Measurements from ENCODE around the gene CCDC24. TPM values are rescaled to one million over a fixed set of nuclear protein-coding genes. Genes with fewer than 3 reads are reported as not detected.

The CCDC24 gene
- total RNA-seq, 1 donor from 2014 or later = 4.2 TPM

DNA sequence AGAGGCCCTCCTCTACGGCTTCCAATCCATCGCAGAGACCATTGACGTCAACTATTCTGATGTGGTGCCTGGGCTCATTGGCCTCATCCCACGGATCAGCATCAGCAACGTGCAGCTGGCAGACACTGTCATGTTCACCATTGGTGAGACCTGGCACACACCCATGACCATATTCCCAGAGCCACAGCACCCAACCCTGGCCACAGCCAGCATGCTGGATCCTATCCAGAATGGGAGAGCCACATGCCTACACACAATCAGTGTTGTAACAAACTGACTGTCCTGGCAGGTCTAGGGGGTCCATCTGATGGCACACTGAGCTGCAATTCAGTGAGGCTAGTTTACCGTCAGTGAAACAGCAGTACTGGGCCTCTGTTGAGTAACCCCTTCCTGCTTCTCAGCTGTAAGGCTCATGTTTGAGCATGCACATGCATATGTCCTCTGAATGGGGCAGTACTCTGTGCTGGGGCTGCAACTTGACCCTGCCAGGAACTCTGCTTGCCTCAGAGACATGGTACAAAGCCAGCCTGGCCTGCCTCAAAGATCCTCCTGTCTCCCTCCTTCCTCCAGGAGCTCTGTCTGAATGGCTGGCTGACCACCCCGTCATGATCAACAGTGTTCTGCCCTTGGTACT lies 33.9 kb upstream of the CCDC24 start:
- no peak for TF ChIP-seq EZH2 (IDR thresholded peaks at IDR 0.05; ENCODE audit: insufficient read depth, low read length)
- TF ChIP-seq, protein P1, sequence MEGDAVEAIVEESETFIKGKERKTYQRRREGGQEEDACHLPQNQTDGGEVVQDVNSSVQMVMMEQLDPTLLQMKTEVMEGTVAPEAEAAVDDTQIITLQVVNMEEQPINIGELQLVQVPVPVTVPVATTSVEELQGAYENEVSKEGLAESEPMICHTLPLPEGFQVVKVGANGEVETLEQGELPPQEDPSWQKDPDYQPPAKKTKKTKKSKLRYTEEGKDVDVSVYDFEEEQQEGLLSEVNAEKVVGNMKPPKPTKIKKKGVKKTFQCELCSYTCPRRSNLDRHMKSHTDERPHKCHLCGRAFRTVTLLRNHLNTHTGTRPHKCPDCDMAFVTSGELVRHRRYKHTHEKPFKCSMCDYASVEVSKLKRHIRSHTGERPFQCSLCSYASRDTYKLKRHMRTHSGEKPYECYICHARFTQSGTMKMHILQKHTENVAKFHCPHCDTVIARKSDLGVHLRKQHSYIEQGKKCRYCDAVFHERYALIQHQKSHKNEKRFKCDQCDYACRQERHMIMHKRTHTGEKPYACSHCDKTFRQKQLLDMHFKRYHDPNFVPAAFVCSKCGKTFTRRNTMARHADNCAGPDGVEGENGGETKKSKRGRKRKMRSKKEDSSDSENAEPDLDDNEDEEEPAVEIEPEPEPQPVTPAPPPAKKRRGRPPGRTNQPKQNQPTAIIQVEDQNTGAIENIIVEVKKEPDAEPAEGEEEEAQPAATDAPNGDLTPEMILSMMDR (IDR thresholded peaks at IDR 0.05; ENCODE audit: insufficient read depth, low read depth, low read length) = no peak

DNA sequence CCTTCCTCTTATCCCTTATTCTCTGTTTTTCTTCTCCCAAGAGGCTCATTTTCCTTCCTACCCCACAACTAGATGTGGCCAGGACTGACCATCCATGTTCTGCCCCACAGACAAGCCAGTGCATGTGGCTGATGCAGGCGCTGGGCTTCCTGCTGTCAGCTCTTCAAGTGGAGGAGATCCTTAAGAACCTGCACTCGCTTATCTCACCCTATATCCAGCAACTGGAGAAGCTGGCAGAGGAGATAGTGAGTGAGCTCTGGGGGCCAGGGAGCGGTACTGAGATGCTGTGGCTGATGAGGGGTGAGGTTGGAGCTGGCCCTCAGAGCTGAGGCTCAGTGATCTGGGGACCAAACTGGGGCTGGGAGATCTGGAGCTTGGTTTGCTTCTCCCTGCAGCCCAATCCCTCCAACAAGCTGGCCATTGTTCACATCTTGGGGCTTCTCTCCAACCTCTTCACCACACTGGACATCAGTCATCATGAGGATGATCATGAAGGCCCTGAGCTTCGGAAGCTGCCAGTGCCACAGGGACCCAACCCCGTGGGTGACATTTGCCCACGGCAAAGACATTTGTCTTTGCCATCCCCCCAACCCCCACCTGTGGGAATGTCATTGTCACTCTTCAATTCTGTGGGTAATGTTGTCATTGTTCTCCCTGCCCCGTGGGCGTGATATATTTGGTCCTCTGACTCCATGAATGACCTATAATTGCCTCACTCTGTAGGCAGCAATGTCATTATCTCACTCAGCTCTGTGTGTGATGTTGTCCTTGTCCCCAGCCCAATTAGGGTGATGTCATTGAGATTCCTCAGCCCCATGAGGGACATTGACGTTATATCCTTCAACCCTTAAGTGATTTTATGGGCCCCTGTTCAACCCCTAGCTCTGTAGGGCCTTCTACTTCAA lies 32.8 kb upstream of the CCDC24 start:
- no peak overlapping the region for H3K4me3 Mint-ChIP-seq (ENCODE audit: unreplicated experiment)
- Histone ChIP-seq H3K9ac (ENCODE audit: low read length) (no peak overlapping the region), H3K4me1 (ENCODE audit: insufficient read depth, low read length) (no peaks in the 10 kb centered on the region), H3K36me3 (ENCODE audit: insufficient read depth, low read length) (no peaks in the 10 kb centered on the region), H3K27ac (ENCODE audit: low read depth, low read length) (no peak overlapping the region), H2AFZ (ENCODE audit: low read depth, low read length) (no peak overlapping the region), H3K4me3 (ENCODE audit: insufficient read depth, low read depth, low read length) (no peak overlapping the region), H3K79me2 (ENCODE audit: insufficient read depth, low read length) (peaks cover 8% of the 10 kb centered on the region), H3K27me3 (ENCODE audit: insufficient read depth, low read length) (no peaks in the 10 kb centered on the region), H3K9me3 (ENCODE audit: insufficient read depth, low read depth, low read length) (no peaks in the 10 kb centered on the region), H3K4me2 (ENCODE audit: low read length) (no peak overlapping the region), H4K20me1 (ENCODE audit: insufficient read depth, low read length) (peaks cover 33% of the 10 kb centered on the region)
- peaks cover 37% of the 10 kb centered on the region for H3K36me3 Mint-ChIP-seq (ENCODE audit: low read depth, unreplicated experiment)
- no peaks in the 10 kb centered on the region for H3K27me3 Mint-ChIP-seq (ENCODE audit: low read depth, unreplicated experiment)
- no peaks in the 10 kb centered on the region for H3K4me1 Mint-ChIP-seq (ENCODE audit: low read depth, unreplicated experiment)
- FAIRE-seq (no peak), DNase-seq (ENCODE audit: low read depth) (no peak)
- no peak for TF ChIP-seq EZH2 (IDR thresholded peaks at IDR 0.05; ENCODE audit: insufficient read depth, low read length)
- TF ChIP-seq, protein P1 (IDR thresholded peaks at IDR 0.05; ENCODE audit: insufficient read depth, low read depth, low read length) = no peak
- peaks cover 1% of the 10 kb centered on the region for H3K9me3 Mint-ChIP-seq (ENCODE audit: unreplicated experiment)
- H3K27ac Mint-ChIP-seq (ENCODE audit: unreplicated experiment) = no peak overlapping the region

More for the DNA sequence above, 33.9 kb upstream of the CCDC24 start:
- FAIRE-seq (no peak), DNase-seq (ENCODE audit: low read depth) (no peak)
- Mint-ChIP-seq H3K4me3 (ENCODE audit: unreplicated experiment) (no peak overlapping the region), H3K4me1 (ENCODE audit: low read depth, unreplicated experiment) (no peaks in the 10 kb centered on the region), H3K27ac (ENCODE audit: unreplicated experiment) (no peak overlapping the region), H3K9me3 (ENCODE audit: unreplicated experiment) (peaks cover 1% of the 10 kb centered on the region), H3K27me3 (ENCODE audit: low read depth, unreplicated experiment) (no peaks in the 10 kb centered on the region), H3K36me3 (ENCODE audit: low read depth, unreplicated experiment) (peaks cover 36% of the 10 kb centered on the region)
- Histone ChIP-seq H3K9ac (ENCODE audit: low read length) (no peak overlapping the region), H3K4me2 (ENCODE audit: low read length) (no peak overlapping the region), H2AFZ (ENCODE audit: low read depth, low read length) (no peak overlapping the region), H3K27ac (ENCODE audit: low read depth, low read length) (no peak overlapping the region), H3K9me3 (ENCODE audit: insufficient read depth, low read depth, low read length) (no peaks in the 10 kb centered on the region), H3K79me2 (ENCODE audit: insufficient read depth, low read length) (peaks cover 17% of the 10 kb centered on the region), H3K27me3 (ENCODE audit: insufficient read depth, low read length) (no peaks in the 10 kb centered on the region), H3K4me1 (ENCODE audit: insufficient read depth, low read length) (no peaks in the 10 kb centered on the region), H4K20me1 (ENCODE audit: insufficient read depth, low read length) (peaks cover 39% of the 10 kb centered on the region), H3K4me3 (ENCODE audit: insufficient read depth, low read depth, low read length) (no peak overlapping the region), H3K36me3 (ENCODE audit: insufficient read depth, low read length) (no peaks in the 10 kb centered on the region)
